ENCODE results near the gene CCNDBP1. TPM values are rescaled to one million over a fixed set of nuclear protein-coding genes. Genes with fewer than 3 reads are reported as not detected.
"Not testable (repeated sequence)": the region's sequence is repeated elsewhere in the genome, so short reads cannot be mapped to it uniquely, and the experiment has no call there.

Gene CCNDBP1, protein sequence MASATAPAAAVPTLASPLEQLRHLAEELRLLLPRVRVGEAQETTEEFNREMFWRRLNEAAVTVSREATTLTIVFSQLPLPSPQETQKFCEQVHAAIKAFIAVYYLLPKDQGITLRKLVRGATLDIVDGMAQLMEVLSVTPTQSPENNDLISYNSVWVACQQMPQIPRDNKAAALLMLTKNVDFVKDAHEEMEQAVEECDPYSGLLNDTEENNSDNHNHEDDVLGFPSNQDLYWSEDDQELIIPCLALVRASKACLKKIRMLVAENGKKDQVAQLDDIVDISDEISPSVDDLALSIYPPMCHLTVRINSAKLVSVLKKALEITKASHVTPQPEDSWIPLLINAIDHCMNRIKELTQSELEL
- total RNA-seq (2014; rRNA removed; shearing (Covaris generic)), result 63.2 and 64.0 TPM in 2 replicates
- polyA plus RNA-seq (2015; cell fraction: cytosol; rRNA removed), result 46.7 and 55.1 TPM in 2 replicates
- polyA plus RNA-seq (2015; cell fraction: nucleus; rRNA removed), result 38.7 and 51.9 TPM in 2 replicates

DNA sequence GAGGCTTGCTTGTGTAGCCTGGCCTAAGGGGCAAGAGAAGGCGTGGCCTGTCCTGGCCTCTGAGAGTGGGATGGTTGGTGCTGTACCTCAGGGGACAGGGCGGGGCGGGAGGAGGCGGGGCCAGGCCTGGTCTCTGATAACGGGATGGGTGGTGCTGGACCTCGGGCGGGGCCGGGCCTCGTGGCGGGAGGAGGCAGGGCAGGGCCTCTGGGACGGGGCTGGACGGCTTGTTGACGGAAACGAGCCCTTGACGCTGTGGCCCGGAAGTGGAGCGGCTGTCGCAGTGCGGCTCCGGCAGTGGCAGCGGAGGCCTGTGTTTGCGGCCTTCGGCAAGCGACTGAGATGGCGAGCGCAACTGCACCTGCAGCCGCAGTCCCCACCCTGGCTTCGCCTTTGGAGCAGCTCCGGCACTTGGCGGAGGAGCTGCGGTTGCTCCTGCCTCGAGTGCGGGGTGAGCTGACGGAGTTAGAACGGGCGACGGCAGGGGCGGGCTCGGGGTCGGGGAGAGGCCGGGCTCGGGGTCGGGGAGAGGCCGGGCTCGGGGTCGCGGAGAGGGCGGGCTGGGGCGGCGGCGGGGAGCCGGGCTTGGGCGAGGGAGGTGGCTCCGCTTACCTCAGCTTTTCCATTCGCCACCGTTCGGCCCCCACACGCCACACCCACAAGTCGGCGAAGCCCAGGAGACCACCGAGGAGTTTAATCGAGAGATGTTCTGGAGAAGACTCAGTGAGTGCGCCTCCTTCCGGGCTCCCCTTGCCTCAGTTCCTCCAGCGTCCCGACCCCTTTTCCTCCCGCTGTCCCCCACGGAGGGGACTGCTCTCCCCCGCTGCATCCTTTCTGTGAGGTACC, at the start of gene CCNDBP1:
Gene CCNDBP1 (plus strand): TSS at position 247 of the 846 bp plus-strand sequence. CDS start 96 bp downstream, at position 343.
- DNase-seq (ENCODE audit: low read depth, low spot score), result peak; percentile 90
- in situ Hi-C loops (cut with HindIII; ENCODE audit: low pct_unique_long_range_greater_than_20kb, low sequenced_read_pairs), result no loop called here

DNA sequence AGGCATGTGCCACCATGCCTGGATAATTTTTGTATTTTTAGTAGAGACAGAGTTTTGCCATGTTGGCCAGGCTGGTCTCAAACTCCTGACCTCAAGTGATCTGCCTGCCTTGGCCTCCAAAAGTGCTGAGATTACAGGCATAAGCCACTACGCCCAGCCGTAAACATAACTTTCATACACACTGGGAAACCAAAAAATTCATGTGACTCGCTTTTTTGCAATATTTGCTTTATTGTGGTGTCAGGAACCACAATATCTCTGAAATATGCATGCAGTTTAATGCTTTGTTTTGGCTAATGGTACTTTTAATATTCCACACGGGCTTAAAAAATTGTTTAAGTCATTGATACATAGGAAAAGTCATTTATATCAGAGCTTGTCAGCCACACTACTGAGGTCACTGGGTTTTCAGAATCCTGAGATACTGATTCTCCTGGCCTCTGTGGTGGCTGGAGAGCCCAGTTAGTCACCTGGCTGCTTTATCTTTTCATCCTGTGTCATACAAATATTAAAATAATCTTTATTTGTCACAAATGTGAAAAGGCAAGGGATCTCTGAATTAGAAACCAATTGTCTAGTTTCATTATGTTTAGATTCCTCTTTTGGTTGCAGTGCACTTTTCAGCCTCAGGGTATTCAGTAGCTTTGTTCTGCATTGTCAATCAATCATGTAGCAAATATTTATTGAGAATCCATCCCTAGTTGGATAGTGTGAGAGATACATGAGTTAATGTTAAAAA, 41.8 kb upstream of the CCNDBP1 start:
- in situ Hi-C loops (cut with HindIII; ENCODE audit: low pct_unique_long_range_greater_than_20kb, low sequenced_read_pairs), result no loop called here

DNA sequence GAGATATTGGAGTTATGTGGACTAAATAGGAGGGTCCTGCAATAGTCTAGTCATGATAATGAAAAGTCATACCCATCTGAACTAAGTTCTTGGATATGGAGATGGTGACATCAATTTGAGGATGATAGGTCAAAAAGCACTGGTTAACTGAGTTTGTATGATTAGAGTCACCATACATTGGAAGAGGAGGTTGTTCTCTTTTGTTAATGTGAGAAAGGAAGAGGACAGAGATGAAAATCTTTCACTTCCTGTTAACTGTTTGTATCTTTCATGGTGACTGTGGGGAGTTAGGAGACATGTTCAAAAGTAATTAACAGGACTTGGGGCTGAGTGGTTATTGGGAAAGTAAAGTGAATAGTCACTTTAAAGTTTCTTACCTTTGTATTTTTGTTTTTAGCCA, 40.7 kb upstream of the CCNDBP1 start:
- in situ Hi-C loops (cut with HindIII; ENCODE audit: low pct_unique_long_range_greater_than_20kb, low sequenced_read_pairs), result no loop called here
- DNase-seq (ENCODE audit: low read depth, low spot score), result no peak

More for the DNA sequence above, 41.8 kb upstream of the CCNDBP1 start:
- DNase-seq (ENCODE audit: low read depth, low spot score), result no peak

DNA sequence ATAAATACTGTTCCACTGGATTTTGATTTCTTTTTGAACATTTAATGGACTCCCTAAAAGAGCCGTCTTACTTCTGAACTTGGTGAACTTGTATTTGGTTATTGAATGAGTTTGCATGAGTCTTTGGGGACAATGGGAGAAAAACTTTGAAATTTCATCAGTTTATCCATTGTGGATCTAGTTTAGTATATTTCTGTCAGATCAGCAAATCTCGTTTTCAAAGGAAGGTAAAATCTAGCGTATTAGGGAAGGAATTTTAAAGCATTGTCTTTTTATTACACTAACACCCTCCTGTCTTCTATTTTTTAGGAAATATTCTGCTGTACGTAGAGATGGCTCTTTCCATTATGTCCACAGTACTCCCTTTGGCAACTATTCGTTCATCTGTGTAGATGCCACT, 39.0 kb upstream of the CCNDBP1 start:
- in situ Hi-C loops (cut with HindIII; ENCODE audit: low pct_unique_long_range_greater_than_20kb, low sequenced_read_pairs), result no loop called here

DNA sequence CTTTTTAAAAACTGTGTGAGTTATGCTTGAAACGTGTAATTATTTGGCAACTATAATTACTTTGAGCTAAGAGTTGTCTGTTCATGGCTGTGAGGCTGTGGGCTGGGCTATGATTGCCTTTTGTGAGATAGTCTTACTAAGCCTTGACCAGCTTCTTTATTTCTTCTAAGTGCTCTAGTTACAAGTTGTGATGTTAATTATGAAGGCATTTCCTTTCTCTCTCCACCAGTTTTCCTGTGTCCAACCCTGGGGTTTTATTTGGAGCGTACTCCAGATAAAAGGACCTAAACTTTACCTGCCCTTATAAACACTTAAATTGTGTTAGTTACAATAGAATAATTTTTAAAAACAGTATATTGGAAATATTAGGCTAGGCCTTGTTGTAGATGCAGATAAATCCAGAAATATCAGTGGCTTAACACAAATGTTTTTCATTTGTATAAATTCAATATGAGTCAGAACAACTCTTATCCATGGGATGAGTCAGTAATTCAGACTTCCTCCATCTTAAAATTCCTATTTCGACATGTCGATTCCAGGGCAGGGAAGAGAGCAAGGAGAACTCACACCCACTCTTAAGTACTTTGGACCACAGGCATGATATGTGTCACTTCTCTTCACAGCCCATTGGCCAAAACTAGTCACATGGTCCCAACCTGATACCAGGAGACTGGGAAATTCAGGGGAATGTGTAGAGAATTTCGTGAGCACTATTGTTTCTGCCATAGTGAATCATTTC, 34.8 kb upstream of the CCNDBP1 start:
- no peak for DNase-seq (ENCODE audit: low read depth, low spot score)
- in situ Hi-C loops (cut with HindIII; ENCODE audit: low pct_unique_long_range_greater_than_20kb, low sequenced_read_pairs), result no loop called here

More for the DNA sequence above, 39.0 kb upstream of the CCNDBP1 start:
- no peak for DNase-seq (ENCODE audit: low read depth, low spot score)

DNA sequence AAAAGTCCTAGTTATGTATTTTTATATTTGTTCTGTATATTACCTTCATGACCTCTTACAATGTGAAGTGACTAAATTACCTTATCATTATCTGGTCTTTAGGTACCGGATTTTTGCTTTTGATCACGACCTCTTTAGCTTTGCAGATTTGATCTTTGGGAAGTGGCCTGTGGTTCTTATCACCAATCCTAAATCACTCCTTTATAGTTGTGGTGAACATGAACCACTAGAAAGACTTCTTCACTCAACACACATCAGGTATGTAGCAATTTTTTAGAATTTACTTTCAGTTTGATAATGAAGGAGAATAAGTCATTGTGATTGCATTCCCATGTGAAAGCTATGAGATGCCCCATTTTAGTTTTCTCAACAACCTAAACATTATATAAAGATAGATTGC, 33.5 kb upstream of the CCNDBP1 start:
- in situ Hi-C loops (cut with HindIII; ENCODE audit: low pct_unique_long_range_greater_than_20kb, low sequenced_read_pairs), result no loop called here
- DNase-seq (ENCODE audit: low read depth, low spot score), result no peak

DNA sequence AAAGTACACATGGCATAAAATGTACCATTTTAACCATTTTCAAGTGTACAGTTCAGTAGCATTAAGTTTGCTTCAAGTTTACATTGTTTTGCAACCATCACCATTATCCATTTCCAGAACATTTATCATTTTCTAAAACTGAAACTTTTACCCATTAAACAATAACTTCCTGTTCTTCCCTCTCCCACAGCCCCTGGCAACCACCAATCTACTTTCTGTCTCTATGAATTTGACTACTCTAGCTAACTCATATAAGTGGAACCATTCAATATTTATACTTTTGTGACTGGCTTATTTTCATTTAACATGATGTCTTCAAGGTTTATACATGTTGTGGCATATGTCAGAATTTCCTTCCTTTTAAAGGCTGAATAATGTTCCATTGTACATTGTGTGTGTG, 31.9 kb upstream of the CCNDBP1 start:
- in situ Hi-C loops (cut with HindIII; ENCODE audit: low pct_unique_long_range_greater_than_20kb, low sequenced_read_pairs), result no loop called here
- DNase-seq (ENCODE audit: low read depth, low spot score), result no peak

DNA sequence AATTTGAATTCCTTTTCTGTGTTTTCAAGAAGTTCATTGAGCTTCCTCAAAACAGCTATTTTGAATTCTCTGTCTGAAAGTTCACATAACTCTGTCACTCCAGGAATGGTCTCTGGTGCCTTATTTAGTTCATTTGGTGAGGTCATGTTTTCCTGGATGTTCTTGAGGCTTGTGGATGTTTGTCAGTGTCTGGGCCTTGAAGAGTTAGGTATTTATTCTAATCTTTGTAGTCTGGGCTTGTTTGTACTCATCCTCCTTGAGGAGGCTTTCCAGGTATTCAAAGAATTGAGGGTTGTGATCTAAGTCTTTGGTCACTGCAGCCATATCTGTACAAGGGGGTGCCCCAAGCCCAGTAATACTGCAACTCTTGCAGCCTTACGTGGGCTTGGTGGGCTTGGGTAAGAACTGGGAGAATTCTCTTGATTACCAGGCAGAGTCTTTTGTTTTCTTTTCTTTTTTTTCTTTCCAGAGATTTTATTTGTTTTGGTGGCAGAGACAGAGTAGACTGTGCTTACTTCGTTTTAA, 19.3 kb upstream of the CCNDBP1 start:
- DNase-seq (ENCODE audit: low read depth, low spot score), result no peak
- in situ Hi-C loops (cut with HindIII; ENCODE audit: low pct_unique_long_range_greater_than_20kb, low sequenced_read_pairs), result no loop called here

DNA sequence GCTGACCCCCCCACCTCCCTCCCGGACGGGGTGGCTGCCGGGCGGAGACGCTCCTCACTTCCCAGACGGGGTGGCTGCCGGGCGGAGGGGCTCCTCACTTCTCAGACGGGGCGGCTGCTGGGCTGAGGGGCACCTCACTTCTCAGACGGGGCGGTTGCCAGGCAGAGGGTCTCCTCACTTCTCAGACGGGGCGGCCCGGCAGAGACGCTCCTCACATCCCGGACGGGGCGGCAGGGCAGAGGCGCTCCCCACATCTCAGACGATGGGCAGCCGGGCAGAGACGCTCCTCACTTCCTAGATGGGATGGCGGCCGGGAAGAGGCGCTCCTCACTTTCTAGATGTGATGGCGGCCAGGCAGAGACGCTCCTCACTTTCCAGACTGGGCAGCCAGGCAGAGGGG, 17.9 kb upstream of the CCNDBP1 start:
- DNase-seq (ENCODE audit: low read depth, low spot score); in situ Hi-C loops (cut with HindIII; ENCODE audit: low pct_unique_long_range_greater_than_20kb, low sequenced_read_pairs): not testable (repeated sequence)

DNA sequence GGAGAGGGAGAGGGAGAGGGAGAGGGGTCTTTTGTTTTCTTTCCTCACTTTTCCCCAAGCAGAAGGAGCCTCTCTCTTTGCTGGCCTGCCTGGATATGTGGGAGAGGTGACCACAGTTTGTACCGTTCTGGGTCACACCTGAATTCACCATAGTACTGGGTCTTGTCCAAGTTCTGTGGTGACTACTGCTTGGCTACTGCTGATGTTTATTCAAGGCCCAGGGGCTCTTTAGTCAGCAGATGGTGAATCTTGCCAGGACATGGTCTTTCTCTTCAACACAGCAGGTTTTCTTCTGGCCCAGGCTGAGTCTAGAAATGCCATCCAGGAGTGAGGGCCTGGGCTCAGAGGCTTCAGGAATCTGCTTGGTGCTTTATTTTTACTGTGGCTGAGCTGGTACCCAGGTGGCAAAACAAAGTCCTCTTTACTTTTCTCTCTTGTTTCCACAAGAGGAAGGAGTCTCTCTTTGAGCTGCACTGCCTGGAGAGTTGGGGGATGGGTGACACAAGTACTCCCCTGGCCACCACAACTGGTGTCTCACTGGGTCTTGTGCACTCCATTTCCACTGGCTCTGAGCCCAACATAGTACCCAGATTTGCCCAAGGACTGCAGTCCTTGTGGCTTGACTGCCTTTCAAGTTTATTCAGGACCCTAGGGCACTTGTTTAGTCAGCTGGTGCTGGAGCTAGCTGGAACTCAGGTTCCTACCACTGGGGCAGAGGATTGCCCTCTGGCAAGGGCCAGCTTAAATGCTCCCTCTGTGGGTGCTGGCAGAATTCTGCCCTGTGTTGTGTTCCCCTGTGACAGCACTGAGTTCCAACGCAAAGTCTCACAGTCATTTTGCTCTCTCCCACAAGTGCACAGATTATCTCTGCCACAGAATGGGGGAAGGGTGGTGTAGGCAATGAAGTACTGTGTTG, 16.8 kb upstream of the CCNDBP1 start:
- peak; percentile 55 for DNase-seq (ENCODE audit: low read depth, low spot score)
- in situ Hi-C loops (cut with HindIII; ENCODE audit: low pct_unique_long_range_greater_than_20kb, low sequenced_read_pairs), result no loop called here

DNA sequence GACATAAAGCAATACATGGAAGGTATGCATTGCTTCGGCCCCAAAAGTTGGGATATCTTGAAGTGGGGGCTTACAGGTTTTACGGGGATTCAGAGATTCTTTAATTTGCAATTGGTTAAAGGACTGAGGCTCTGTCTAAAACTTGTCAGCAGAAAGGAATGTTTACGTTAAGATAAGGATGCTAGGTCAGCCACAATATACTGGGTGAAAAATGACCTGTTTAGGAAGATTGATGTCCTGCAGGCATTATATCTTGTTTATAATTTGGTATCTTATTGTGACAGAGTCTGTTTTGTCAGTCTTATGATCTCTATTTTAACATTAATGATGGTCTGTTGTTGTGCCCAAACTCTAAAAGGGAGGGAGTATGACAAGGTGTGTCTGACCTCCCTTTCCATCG, 15.3 kb upstream of the CCNDBP1 start:
- no peak for DNase-seq (ENCODE audit: low read depth, low spot score)
- in situ Hi-C loops (cut with HindIII; ENCODE audit: low pct_unique_long_range_greater_than_20kb, low sequenced_read_pairs), result no loop called here

DNA sequence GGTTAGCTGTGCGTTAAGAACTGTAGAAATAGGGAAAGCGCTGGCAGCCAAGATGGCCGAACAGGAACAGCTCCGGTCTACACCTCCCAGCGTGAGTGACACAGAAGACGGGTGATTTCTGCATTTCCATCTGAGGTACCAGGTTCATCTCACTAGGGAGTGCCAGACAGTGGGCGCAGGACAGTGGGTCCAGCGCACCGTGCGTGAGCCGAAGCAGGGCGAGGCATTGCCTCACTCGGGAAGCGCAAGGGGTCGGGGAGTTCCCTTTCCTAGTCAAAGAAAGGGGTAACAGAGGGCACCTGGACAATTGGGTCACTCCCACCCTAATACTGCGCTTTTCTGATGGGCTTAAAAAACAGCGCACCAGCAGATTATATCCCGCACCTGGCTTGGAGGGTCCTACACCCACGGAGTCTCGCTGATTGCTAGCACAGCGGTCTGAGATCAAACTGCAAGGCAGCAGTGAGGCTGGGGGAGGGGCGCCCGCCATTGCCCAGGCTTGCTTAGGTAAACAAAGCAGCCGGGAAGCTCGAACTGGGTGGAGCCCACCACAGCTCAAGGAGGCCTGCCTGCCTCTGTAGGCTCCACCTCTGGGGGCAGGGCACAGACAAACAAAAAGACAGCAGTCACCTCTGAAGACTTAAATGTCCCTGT, 9.4 kb upstream of the CCNDBP1 start:
- in situ Hi-C loops (cut with HindIII; ENCODE audit: low pct_unique_long_range_greater_than_20kb, low sequenced_read_pairs); DNase-seq (ENCODE audit: low read depth, low spot score): not testable (repeated sequence)

DNA sequence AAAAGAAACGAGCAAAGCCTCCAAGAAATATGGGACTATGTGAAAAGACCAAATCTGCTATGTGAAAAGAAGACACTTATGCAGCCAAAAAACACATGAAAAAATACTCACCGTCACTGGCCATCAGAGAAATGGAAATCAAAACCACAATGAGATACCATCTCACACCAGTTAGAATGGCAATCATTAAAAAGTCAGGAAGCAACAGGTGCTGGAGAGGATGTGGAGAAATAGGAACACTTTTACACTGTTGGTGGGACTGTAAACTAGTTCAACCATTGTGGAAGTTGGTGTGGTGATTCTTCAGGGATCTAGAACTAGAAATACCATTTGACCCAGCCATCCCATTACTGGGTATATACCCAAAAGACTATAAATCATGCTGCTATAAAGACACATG, 8.1 kb upstream of the CCNDBP1 start:
- in situ Hi-C loops (cut with HindIII; ENCODE audit: low pct_unique_long_range_greater_than_20kb, low sequenced_read_pairs); DNase-seq (ENCODE audit: low read depth, low spot score): not testable (repeated sequence)

DNA sequence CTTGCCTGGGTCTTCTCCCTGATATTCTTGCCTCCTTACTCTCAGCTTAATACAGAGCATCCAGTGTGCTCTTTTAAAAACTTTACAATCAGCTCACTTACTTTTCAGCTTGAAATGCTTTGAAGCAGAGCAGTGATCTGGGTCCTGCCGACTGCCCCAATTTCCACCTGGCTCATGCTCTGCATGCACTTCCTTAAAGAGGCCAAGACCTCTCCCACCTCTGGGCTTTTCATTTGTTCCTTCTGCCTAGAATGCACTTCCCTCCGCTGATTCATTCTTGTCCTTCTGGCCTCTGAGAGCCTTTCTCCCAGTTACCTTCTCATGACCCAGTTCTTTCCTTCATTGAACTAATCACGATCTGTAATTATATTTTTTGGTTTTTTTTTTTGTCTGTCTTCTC, 1.9 kb upstream of the CCNDBP1 start:
- in situ Hi-C loops (cut with HindIII; ENCODE audit: low pct_unique_long_range_greater_than_20kb, low sequenced_read_pairs), result no loop called here
- DNase-seq (ENCODE audit: low read depth, low spot score), result no peak

DNA sequence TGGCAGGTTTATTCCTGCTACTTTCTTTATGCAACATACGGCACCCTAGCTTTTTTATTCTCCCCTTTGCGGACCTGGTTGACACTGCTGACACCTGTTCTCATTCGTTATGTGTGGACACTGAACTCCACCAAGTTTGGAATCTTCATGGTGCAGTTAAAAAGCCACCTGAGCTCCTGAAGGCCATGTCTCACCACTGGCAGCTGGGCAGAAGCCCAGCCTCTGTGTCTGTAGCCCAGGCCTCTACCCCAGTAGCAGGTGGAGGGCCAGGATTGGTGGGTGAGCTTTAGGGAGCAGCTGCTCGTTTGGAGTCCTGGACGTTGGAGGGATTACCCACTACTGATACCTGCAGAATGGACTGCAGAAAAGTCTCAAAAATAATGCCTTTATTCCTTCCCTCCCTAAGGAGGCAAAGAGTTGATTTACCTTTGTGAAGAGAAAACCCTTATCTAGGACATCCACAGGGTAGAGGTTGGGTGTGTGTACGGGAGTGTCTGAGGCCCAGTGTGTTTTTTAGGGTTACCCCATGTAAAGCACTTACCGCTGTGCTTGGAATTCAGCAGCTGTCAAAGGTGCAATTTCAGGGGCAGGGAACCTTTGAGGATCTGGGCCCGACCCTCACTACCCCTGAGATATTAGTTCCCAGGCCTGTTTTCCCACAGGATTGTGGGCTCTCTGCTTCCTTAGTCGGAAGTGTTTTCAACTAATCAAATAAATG, 637 bp upstream of the CCNDBP1 start:
- no peak for DNase-seq (ENCODE audit: low read depth, low spot score)
- in situ Hi-C loops (cut with HindIII; ENCODE audit: low pct_unique_long_range_greater_than_20kb, low sequenced_read_pairs), result no loop called here
